GM12872 (cell line): Measurements from ENCODE around the gene KLHDC10.

ENCODE experiments used
- CTCF ChIP-seq: IDR thresholded peaks from 3 replicates; pipeline ENCODE4 v1.5.1; 2011; ENCODE audit warnings: low read depth, mild to moderate bottlenecking, low read length, moderate library complexity; ENCODE audit not compliant: insufficient read depth

The KLHDC10 gene

GRCh38 chr7:130090745-130091532 is 20.6 kb downstream of the KLHDC10 start:
- no peak for TF ChIP-seq CTCF

DNA sequence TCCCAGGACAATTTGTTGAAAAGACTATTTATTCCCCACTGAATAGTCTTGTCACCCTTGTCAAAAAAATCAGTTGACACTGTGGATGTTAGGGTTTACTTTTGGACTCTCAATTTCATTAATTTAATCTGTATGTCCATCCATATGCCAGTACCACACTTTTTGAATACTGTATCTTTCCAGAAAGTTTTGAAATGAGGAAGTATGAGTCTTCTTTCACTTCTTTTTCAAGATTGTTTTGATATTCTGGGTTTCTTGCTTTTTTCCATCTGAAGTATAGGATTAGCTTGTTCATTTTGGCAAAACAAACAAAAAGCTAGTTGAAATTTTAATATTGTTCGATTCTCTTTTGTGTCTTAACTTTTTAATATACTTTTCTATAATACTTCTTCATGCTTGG is 21.7 kb downstream of the KLHDC10 start:
- TF ChIP-seq CTCF, result no peak

GRCh38 chr7:130092598-130092997 is 22.3 kb downstream of the KLHDC10 start:
- no peak for TF ChIP-seq CTCF

DNA sequence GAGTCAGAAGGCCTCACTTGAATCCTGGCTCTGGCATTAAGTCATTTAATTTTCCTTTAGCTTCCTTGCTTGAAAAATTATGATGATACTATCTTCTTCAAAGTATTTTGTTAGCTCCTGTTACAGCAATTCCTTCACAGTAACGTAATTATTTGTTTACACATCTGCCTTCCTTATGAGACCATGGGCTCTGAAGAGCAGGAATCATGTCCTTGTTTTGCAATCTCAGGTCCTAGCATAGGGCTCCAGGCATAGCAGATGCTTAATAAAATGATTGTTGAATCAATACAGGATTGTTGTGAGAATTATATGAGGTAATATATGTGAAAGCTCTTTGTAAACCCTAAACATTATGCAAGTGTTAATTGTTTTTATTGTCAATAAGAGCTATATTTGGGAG is 25.5 kb downstream of the KLHDC10 start:
- TF ChIP-seq CTCF, result no peak

- no peak for TF ChIP-seq CTCF
These were observed 26.0 kb downstream of the KLHDC10 start for GRCh38 chr7:130096243-130096827.

DNA sequence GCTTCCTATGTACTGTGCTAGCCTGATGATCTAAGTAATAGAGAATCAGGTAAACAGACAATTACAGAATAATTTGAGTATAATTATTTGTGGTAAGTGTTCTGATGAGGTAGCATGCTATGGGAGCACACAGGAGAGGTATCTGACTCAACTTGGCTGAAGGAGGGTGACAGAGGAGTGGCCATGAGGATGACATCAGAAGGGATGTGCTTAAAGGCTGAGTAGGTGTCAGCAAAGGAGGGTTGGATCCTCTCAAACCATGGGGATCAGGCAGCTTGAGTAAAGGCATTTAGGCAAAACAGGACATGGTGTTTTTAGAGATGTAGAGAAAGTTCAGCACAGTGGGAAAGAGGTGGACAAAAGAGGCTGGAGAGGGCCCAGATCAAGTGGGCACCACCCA is 29.0 kb downstream of the KLHDC10 start:
- TF ChIP-seq CTCF, result no peak

- no peak for TF ChIP-seq CTCF
These were observed 32.3 kb downstream of the KLHDC10 start for GRCh38 chr7:130102588-130102987.
